HFF-Myc (cell line): ENCODE results near the gene CRYBA1.
"Not testable (repeated sequence)": the region's sequence is repeated elsewhere in the genome, so short reads cannot be mapped to it uniquely, and the experiment has no call there.

ENCODE experiments used
- DNase-seq: peaks from one replicate; pipeline ENCODE4 v3.0.0-alpha.2; 2011; ENCODE audit warnings: low read depth; ENCODE audit errors: extremely low read depth
- H3K4me3 ChIP-seq: replicated peaks from 2 replicates; pipeline ENCODE4 v1.5.1; 2011; ENCODE audit warnings: low read depth, mild to moderate bottlenecking, control low read depth, low read length
- TF ChIP-seq, protein P1 (sequence below): IDR thresholded peaks from 2 replicates; pipeline ENCODE4 v1.5.1; 2012; ENCODE audit warnings: mild to moderate bottlenecking, low read depth, low read length, control low read depth; ENCODE audit errors: missing control alignments

CRYBA1 gene, protein sequence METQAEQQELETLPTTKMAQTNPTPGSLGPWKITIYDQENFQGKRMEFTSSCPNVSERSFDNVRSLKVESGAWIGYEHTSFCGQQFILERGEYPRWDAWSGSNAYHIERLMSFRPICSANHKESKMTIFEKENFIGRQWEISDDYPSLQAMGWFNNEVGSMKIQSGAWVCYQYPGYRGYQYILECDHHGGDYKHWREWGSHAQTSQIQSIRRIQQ

DNA sequence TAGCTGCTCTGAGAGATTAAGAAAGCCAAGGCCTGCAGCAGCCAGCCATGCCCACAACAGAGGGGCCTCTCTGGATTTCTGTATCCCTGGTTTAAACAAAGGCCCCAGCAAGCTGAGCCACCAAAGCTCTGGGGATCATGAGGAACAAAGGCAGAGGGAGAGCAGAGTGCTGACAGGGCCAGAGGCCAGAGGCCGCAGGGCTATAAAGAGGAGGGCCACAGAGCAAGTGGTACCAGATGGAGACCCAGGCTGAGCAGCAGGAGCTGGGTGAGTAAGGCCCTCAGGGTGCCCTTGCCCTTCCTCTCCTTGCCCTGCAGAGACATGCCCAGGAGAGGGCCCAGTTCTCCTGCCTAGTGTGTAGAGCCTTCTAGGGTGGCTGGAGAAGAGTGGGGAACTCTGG, at the start of gene CRYBA1:
TSS of gene CRYBA1 (plus strand) at position 232 of the 400 bp plus-strand sequence. CDS start at position 237, 5 bp downstream.
- DNase-seq: no peak
- TF ChIP-seq, protein P1, sequence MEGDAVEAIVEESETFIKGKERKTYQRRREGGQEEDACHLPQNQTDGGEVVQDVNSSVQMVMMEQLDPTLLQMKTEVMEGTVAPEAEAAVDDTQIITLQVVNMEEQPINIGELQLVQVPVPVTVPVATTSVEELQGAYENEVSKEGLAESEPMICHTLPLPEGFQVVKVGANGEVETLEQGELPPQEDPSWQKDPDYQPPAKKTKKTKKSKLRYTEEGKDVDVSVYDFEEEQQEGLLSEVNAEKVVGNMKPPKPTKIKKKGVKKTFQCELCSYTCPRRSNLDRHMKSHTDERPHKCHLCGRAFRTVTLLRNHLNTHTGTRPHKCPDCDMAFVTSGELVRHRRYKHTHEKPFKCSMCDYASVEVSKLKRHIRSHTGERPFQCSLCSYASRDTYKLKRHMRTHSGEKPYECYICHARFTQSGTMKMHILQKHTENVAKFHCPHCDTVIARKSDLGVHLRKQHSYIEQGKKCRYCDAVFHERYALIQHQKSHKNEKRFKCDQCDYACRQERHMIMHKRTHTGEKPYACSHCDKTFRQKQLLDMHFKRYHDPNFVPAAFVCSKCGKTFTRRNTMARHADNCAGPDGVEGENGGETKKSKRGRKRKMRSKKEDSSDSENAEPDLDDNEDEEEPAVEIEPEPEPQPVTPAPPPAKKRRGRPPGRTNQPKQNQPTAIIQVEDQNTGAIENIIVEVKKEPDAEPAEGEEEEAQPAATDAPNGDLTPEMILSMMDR: no peak
- H3K4me3 ChIP-seq: no peak within 1 kb of the TSS

DNA sequence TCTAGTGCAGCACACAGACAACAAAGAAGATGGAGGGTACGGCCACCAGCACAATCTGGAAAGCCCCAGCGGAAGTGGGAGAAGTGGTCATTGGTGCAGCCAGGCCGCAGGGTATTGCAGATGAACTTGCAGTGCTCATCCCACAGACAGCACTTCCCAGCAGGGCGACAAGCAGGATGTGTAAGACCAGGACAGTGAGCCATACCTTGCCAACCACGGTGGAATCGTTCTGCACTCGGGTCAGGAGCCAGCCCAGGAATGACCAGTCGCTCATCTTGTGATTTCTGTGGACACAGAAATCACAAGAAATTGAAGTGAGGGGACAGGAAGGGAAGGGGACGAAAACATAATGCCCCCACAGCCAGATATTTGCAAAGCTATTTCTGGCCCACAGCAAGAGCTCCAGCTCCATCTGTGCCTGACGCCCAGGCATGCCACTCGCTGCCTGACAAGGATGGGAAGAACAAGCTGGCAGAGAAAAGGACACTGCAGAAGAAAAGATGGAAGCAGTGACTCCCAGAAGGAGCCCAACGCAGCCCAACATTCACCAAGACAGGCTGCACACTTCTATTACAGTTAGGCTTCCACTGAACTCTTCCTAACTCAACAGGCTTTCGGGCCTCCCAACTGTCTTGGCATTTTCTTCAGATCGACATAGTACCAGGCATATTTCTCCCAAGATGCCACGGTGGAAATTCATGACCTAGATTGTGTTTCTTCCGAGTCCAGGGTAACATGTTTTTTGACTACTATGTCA, 49.0 kb upstream of the CRYBA1 start:
- TF ChIP-seq, protein P1: no peak
- no peak overlapping the region for H3K4me3 ChIP-seq
- no peak for DNase-seq

DNA sequence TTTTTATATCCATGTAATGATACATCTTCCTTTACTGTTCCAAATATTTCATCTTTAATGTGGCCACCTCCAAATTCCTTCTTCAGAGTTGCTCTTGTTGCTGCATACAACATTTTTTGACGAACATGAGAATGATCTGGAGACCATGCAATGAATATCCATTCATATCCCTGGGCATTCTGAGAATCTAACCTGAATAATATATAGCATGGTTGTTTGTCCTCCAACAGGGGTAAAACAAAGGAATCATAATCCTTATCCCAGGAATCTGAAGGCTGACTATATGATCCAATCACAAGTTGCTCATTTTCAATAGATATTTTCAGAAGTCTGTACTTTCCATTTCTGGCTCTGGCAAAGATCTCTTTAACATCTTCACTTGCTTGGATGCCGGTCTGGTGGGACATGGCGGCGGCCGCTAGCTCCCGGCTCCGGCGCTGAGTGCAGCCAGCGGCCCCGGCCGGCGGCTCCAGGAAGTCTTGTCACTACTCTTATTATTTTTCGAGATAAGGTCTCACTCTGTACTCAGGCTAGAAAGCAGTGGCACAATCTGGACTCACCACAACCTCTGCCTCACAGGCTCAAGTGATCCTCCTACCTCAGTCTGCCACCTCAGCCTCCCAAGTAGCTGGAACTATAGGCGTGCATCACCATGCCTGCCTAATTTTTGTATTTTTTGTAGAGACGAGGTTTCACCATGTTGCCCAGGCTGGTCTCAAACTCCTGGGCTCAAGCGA, 42.4 kb upstream of the CRYBA1 start:
- not testable (repeated sequence) for DNase-seq, H3K4me3 ChIP-seq

DNA sequence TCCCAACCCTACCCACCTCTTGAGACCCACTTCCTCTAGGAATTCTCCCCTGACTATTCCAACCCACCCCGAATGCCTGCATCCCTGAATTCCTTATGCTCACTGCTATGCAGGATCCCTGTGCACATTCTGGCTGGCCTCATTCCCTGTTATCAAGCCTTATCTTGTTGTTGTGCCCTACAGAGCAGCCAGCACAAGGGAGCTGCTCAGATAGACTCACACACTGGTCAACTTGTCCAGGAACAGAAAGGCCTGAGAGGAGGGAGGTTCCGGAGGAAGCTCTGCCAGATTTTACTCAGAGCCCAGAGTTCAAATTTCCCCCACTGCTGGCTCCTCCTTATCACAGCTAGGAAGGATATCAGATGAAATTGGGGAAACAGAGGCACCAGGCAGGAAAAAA, 41.6 kb upstream of the CRYBA1 start:
- no peak for DNase-seq
- no peak overlapping the region for H3K4me3 ChIP-seq
- TF ChIP-seq, protein P1: no peak

DNA sequence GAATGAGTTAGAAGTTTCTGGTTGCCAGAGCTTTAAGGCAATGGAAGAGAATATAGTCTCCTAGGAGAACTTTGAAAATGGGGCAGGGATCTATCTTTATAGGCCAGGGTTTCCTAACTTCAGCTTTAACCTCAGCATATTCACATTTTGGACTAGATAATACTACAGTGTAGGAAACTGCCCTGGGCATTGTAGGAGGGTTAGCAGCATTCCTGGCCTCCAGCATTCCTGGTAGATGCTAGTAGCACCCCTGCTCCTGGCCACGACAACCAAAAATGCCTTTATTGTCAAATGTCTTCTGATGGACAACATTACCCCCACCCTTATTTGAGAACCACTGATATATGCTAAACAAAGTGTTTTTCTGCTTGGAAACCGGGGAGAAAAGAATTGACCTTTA, 38.7 kb upstream of the CRYBA1 start:
- TF ChIP-seq, protein P1: no peak
- H3K4me3 ChIP-seq: no peak overlapping the region

DNA sequence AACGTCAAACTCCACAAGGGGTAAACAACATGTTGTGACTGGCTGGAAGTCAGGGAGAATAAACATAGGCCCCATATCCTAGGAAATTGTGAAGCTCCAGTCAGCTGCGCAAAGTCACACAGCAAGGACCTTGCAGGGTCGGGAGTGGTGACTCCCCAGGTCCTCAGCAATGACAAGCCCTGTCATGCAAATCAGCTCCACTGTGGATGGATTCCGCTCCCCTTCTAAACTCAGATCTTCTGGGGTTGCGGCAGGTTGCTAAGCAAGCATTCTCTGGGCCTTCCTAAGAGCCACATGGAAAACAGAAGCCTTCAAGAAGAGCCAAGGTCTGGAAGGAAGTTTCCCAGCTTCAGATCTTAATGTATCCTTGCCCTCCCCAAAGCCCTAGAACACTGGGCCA, 37.6 kb upstream of the CRYBA1 start:
- TF ChIP-seq, protein P1: no peak
- H3K4me3 ChIP-seq: no peak overlapping the region
- no peak for DNase-seq

More for the DNA sequence above, 38.7 kb upstream of the CRYBA1 start:
- no peak for DNase-seq

DNA sequence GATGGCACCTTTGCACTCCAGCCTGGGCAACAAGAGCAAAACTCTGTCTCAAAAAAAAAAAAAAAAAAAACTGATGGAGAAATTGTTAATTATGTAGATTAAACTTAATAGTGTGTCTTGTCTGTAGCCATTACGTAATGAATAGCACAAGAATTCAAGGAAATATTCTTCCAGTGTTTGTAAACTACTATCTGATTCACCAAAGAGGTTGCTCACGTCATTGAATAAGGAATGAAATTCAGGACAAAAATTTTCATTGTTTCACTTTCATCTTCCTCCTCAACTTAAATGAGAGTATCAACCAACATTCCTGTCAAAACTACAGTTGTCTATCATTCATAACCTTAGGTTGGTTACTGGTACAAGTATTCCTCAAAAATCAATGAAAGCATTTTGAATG, 35.8 kb upstream of the CRYBA1 start:
- TF ChIP-seq, protein P1: no peak
- DNase-seq: no peak
- H3K4me3 ChIP-seq: no peak overlapping the region
